ENCODE data around the gene LSM4. TPM values are rescaled to one million over a fixed set of nuclear protein-coding genes. Genes with fewer than 3 reads are reported as not detected.

LSM4 gene
- polyA plus RNA-seq, 1 experiment, result 94.7 TPM

DNA sequence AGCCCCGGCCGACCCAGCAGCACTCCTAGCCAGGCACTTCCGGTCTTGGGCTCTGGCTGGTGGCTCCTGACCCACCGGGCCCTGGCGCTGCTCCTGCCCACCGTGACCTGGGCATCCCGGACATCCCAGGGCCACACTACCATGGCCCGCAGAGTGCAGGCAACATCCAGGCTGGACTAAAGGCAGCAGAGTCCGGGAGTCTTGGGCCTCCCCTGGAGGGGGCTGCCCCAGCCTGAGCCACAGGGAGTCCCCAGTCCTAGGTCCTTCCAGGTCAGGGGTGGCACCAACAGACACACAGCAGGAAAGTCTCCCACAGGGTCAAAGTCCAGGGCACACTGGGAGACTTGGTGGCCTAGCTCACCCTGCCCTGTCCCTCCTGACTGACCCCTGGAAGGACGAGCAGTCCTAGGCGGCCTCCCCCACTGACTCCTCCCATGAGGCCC, 10.8 kb downstream of the LSM4 start:
- ChIA-PET POLR2A (no interaction called here), CTCF (interaction anchor here (2.4 kb wide), 1 partner anchor 33 kb away, joined by 13 read pairs; no protein-coding TSS in a partner anchor)
- H3K4me3 ChIP-seq (ENCODE audit: low read depth, low read length), result no peak overlapping the region
- H3K36me3 ChIP-seq (ENCODE audit: control insufficient read depth, insufficient read depth, low read length), result peaks cover 14% of the 10 kb centered on the region
- no peak for DNase-seq (ENCODE audit: low read depth)
- no peaks in the 10 kb centered on the region for H3K27me3 ChIP-seq (ENCODE audit: control insufficient read depth, insufficient read depth, low read length)
- TF ChIP-seq, protein P1, sequence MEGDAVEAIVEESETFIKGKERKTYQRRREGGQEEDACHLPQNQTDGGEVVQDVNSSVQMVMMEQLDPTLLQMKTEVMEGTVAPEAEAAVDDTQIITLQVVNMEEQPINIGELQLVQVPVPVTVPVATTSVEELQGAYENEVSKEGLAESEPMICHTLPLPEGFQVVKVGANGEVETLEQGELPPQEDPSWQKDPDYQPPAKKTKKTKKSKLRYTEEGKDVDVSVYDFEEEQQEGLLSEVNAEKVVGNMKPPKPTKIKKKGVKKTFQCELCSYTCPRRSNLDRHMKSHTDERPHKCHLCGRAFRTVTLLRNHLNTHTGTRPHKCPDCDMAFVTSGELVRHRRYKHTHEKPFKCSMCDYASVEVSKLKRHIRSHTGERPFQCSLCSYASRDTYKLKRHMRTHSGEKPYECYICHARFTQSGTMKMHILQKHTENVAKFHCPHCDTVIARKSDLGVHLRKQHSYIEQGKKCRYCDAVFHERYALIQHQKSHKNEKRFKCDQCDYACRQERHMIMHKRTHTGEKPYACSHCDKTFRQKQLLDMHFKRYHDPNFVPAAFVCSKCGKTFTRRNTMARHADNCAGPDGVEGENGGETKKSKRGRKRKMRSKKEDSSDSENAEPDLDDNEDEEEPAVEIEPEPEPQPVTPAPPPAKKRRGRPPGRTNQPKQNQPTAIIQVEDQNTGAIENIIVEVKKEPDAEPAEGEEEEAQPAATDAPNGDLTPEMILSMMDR (IDR thresholded peaks at IDR 0.05; ENCODE audit: insufficient read depth, low read depth, low read length), result no peak

DNA sequence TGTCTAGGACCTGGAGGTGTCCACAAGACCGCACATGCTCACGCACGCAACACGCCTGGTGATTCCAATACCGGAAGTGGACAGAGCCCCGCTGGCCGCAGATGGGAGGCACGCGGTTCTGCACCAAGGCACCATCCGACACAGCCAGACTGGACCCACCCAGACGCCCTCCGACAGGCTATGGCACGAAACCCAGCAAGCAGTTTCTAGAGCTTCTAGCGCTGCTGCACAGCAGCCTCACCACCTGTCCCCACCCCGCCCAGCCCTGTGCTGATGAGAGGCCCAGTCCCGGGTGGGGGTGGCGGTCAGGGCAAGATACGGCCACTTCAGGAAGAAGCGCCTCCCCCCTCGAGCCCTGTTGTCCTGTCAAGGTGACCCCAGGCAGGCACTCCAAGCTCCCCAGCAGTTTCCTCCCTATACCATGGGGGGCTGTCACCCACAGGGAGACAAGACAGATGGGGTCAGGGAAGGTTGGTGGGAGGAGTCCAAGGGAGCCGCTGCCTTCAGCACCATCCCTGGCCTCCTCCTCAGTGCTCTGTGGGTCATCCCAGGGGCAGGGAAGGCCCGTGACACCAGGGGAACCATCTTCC, 11.3 kb downstream of the LSM4 start:
- TF ChIP-seq, protein P1 (IDR thresholded peaks at IDR 0.05; ENCODE audit: insufficient read depth, low read depth, low read length), result no peak
- Histone ChIP-seq H3K4me3 (ENCODE audit: low read depth, low read length) (no peak overlapping the region), H3K36me3 (ENCODE audit: control insufficient read depth, insufficient read depth, low read length) (peaks cover 14% of the 10 kb centered on the region), H3K27me3 (ENCODE audit: control insufficient read depth, insufficient read depth, low read length) (no peaks in the 10 kb centered on the region)
- ChIA-PET POLR2A (no interaction called here), CTCF (no interaction called here)
- no peak for DNase-seq (ENCODE audit: low read depth)

DNA sequence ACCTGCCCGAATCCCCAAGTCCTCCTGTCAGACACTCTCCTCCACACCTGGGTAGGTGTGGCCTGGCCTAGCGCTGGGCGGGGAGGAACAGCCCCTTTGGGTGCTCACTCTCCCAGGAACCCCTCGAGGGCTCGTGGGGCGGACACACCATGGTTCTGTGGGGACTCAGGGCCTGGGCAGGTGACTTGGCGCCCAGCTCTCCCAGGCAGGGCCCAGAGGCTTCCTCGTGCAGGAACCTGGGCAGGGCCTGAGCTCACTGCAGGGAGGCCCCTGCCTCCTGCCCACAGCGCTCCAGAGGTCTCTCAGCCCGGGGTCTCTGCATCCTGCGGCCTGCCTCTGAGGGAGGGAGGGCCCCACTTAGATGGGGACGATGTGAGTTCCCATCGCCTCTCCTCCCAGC, 11.9 kb downstream of the LSM4 start:
- ChIA-PET CTCF (interaction anchor here (1.3 to 2.2 kb wide), 2 partner anchors 18 to 31 kb away, joined by 3 to 8 read pairs; no protein-coding TSS in a partner anchor), POLR2A (no interaction called here)
- H3K27me3 ChIP-seq (ENCODE audit: control insufficient read depth, insufficient read depth, low read length), result no peaks in the 10 kb centered on the region
- TF ChIP-seq, protein P1 (IDR thresholded peaks at IDR 0.05; ENCODE audit: insufficient read depth, low read depth, low read length), result no peak
- peaks cover 14% of the 10 kb centered on the region for H3K36me3 ChIP-seq (ENCODE audit: control insufficient read depth, insufficient read depth, low read length)
- no peak overlapping the region for H3K4me3 ChIP-seq (ENCODE audit: low read depth, low read length)
- no peak for DNase-seq (ENCODE audit: low read depth)

DNA sequence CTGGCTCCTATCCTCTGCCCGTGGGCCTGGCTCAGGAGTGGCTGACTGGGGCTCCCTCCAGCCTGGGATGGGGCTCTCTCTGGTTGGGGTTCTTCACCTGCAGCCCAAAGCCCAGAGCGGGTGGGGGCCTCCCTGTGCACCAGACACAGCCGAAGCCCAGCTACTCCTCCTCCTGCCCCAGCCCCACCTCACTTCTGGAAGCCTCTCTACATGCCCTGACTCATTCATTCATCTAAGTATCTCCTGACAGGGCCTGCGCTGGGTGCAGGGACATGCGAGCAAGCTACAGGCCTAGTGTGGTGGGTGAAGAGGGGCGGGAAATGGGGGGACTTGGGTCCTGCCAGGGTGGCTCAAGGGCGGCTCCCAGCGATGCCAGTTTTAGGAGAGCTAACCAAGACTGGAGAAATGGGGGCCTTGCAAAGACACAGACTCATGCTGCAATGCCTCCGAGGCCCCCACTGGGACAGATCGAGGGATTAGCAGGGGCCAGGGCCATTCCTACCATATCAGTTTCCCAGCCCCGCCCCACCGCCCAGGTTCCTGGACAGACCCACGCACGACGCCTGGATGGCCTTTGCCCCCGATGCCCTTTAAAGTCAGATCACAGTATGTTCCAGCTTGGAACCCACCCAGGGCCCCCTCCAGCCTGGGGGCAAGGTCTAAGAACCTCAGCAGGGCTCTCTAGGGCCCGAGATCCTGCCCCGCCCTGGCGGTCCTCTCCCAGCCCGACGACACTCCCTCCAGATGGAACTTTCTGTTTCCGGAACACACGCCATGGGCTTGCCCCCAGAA, 12.6 kb downstream of the LSM4 start:
- no peak overlapping the region for H3K4me3 ChIP-seq (ENCODE audit: low read depth, low read length)
- POLR2A ChIA-PET, result no interaction called here
- TF ChIP-seq, protein P1 (IDR thresholded peaks at IDR 0.05; ENCODE audit: insufficient read depth, low read depth, low read length), result no peak
- no peaks in the 10 kb centered on the region for H3K27me3 ChIP-seq (ENCODE audit: control insufficient read depth, insufficient read depth, low read length)
- CTCF ChIA-PET, result interaction anchor here (1.0 to 2.2 kb wide), 3 partner anchors 13 to 31 kb away, joined by 3 to 8 read pairs (median 4); partner anchors contain the start of gene LSM4
- DNase-seq (ENCODE audit: low read depth), result no peak
- H3K36me3 ChIP-seq (ENCODE audit: control insufficient read depth, insufficient read depth, low read length), result peaks cover 11% of the 10 kb centered on the region

DNA sequence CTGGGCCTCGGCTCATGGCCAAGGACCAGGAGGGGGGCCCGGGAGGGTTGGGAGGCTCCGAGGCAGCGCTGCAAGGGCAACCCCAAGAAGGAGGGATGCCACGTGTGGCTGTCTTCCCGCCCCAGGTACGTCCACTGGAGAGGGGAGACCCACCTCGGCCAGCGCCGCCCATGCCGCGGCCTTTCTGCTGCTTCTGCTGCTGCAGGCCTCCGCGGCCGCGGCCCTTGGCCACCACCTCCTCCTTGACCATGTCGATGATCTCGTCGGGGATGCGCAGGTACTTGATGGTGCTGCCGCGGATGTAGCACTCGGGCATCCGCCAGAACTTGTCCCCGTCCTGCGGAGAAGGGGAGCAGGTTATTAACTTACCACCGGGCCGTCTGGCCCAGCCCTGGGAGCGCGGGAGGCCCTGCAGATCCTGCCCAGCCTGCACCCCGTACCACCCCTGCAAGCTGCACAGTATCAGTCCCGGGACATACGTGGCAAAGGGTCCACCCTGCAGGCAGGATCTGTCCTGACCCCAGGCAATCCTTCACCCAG, 13.3 kb downstream of the LSM4 start:
- Histone ChIP-seq H3K4me3 (ENCODE audit: low read depth, low read length) (no peak overlapping the region), H3K27me3 (ENCODE audit: control insufficient read depth, insufficient read depth, low read length) (no peaks in the 10 kb centered on the region), H3K36me3 (ENCODE audit: control insufficient read depth, insufficient read depth, low read length) (peaks cover 11% of the 10 kb centered on the region)
- POLR2A ChIA-PET, result no interaction called here
- TF ChIP-seq, protein P1 (IDR thresholded peaks at IDR 0.05; ENCODE audit: insufficient read depth, low read depth, low read length), result no peak
- CTCF ChIA-PET, result interaction anchor here (1.0 to 2.2 kb wide), 3 partner anchors 13 to 30 kb away, joined by 3 to 8 read pairs (median 4); partner anchors contain the start of gene LSM4
- DNase-seq (ENCODE audit: low read depth), result no peak

Data from BJ (cell line).